GOT3 (cell line): ENCODE data around the gene SPATA33.
"Not testable (repeated sequence)": the region's sequence is repeated elsewhere in the genome, so short reads cannot be mapped to it uniquely, and the experiment has no call there.

Experiments used
- DNase-seq: peaks from one replicate; lab custom pipeline; 2025; ENCODE audit warnings: mixed read lengths; lab: John Stamatoyannopoulos, UW

Gene SPATA33

GRCh38 chr16:89693931-89694783, 36.5 kb downstream of the SPATA33 start:
- DNase-seq: no peak

- DNase-seq: not testable (repeated sequence)
These were observed 37.1 kb downstream of the SPATA33 start for GRCh38 chr16:89694784-89695085.

- DNase-seq: no peak
These were observed 37.6 kb downstream of the SPATA33 start for GRCh38 chr16:89695086-89695874.

GRCh38 chr16:89695875-89696669, 38.4 kb downstream of the SPATA33 start:
- DNase-seq: no peak

- DNase-seq: no peak
These were observed 39.1 kb downstream of the SPATA33 start for GRCh38 chr16:89696670-89697128.

- DNase-seq: no peak
These were observed 39.6 kb downstream of the SPATA33 start for GRCh38 chr16:89697161-89697615.

GRCh38 chr16:89697616-89698331, 40.1 kb downstream of the SPATA33 start:
- DNase-seq: no peak

GRCh38 chr16:89698717-89699116, 41.1 kb downstream of the SPATA33 start:
- DNase-seq: not testable (repeated sequence)

- not testable (repeated sequence) for DNase-seq
These were observed 42.0 kb downstream of the SPATA33 start for GRCh38 chr16:89699629-89700099.

- peak; percentile 80 for DNase-seq
These were observed 42.5 kb downstream of the SPATA33 start for GRCh38 chr16:89700100-89700648.

- no peak for DNase-seq
These were observed 43.2 kb downstream of the SPATA33 start for GRCh38 chr16:89700649-89701424.

GRCh38 chr16:89701425-89702406, 44.1 kb downstream of the SPATA33 start, which contains the start of gene SPATA2L:
Gene SPATA2L, minus strand, starts transcription at chr16:89701705. Its CDS starts 473 bp downstream, at chr16:89701232.
- DNase-seq: peak; percentile 45

- no peak for DNase-seq
These were observed 46.6 kb downstream of the SPATA33 start for GRCh38 chr16:89704281-89704680.

GRCh38 chr16:89705006-89705405, 47.4 kb downstream of the SPATA33 start:
- DNase-seq: no peak

- no peak for DNase-seq
These were observed 49.1 kb downstream of the SPATA33 start for GRCh38 chr16:89706518-89707260.

GRCh38 chr16:89707695-89708094, 50.1 kb downstream of the SPATA33 start:
- DNase-seq: no peak

GRCh38 chr16:89708481-89708931, 50.9 kb downstream of the SPATA33 start:
- DNase-seq: no peak

GRCh38 chr16:89709166-89709565, 51.5 kb downstream of the SPATA33 start:
- DNase-seq: no peak
